OCI-LY7 (cell line): Measurements from ENCODE around the gene NRAP. TPM values are rescaled to one million over a fixed set of nuclear protein-coding genes. Genes with fewer than 3 reads are reported as not detected.

Source experiments
- BruUV-seq: library from RNA; stranded (reverse); fragments of 400-500 nt; replicated peaks from 2 replicates; lab custom pipeline; 2021; lab: Mats Ljungman, UMichigan
- CTCF ChIA-PET: fragments of 300-600 bp; sonication (Branson Sonifier 250); formaldehyde crosslinking; loops from one replicate; lab custom pipeline; 2022; ENCODE audit warnings: antibody characterized with exemption; ENCODE audit not compliant: unreplicated experiment; lab: Charles Lee
- POLR2A ChIA-PET: fragments of 300-600 bp; sonication (Branson Sonifier 250); formaldehyde crosslinking; loops from one replicate; lab custom pipeline; 2022; ENCODE audit warnings: antibody characterized with exemption; lab: Charles Lee
- DNase-seq: peaks from one replicate; pipeline ENCODE4 v3.0.0-alpha.2; 2015; ENCODE audit warnings: low spot score
- H2AFZ ChIP-seq: fragments of 200-600 bp; sonication (generic), shearing (Covaris generic); 2 replicates; pipeline ENCODE4 v1.6.1; 2014; ENCODE audit warnings: mild to moderate bottlenecking, antibody characterized with exemption, low read length, moderate library complexity
- H3K27ac ChIP-seq: fragments of 200-600 bp; sonication (generic); 2 replicates; pipeline ENCODE4 v1.5.1; 2014; ENCODE audit warnings: mixed run types, low read depth, mild to moderate bottlenecking, moderate library complexity, low read length, inconsistent platforms; ENCODE audit not compliant: poor library complexity, severe bottlenecking
- H3K36me3 ChIP-seq: fragments of 200-600 bp; sonication (generic); 2 replicates; pipeline ENCODE4 v1.6.1; 2014; ENCODE audit warnings: mild to moderate bottlenecking, antibody characterized with exemption, low read length, moderate library complexity, mixed read lengths; ENCODE audit not compliant: insufficient read depth
- H3K4me1 ChIP-seq: fragments of 200-600 bp; sonication (generic); 2 replicates; pipeline ENCODE4 v1.5.1; 2014; ENCODE audit warnings: mild to moderate bottlenecking, low read length; ENCODE audit not compliant: insufficient read depth, poor library complexity, severe bottlenecking
- H3K4me2 ChIP-seq: fragments of 200-600 bp; sonication (generic); 2 replicates; pipeline ENCODE4 v1.6.1; 2014; ENCODE audit warnings: mild to moderate bottlenecking, low read length
- H3K4me3 ChIP-seq: fragments of 200-600 bp; sonication (generic); 2 replicates; pipeline ENCODE4 v1.5.1; 2014; ENCODE audit warnings: mild to moderate bottlenecking, low read depth, low read length; ENCODE audit not compliant: poor library complexity, severe bottlenecking
- H3K79me2 ChIP-seq: fragments of 200-600 bp; sonication (generic); 2 replicates; pipeline ENCODE4 v1.6.1; 2016; ENCODE audit warnings: low read depth, mild to moderate bottlenecking, low read length, moderate library complexity, mixed read lengths; ENCODE audit not compliant: insufficient read depth
- H3K9me2 ChIP-seq: fragments of 200-600 bp; sonication (generic); 2 replicates; pipeline ENCODE4 v1.6.1; 2016; ENCODE audit warnings: mild to moderate bottlenecking, low read length, mixed read lengths; ENCODE audit not compliant: insufficient read depth
- H3K9me3 ChIP-seq: fragments of 200-600 bp; sonication (generic); 2 replicates; pipeline ENCODE4 v1.6.1; 2014; ENCODE audit warnings: mild to moderate bottlenecking, mixed run types, low read length, mixed read lengths
- H4K20me1 ChIP-seq: fragments of 200-600 bp; sonication (generic); 2 replicates; pipeline ENCODE4 v1.6.1; 2014; ENCODE audit warnings: mild to moderate bottlenecking, antibody characterized with exemption, low read length, moderate library complexity, mixed read lengths; ENCODE audit not compliant: insufficient read depth
- EZH2phosphoT487 ChIP-seq: fragments of 200-600 bp; sonication (generic); IDR thresholded peaks from 2 replicates; pipeline ENCODE4 v1.6.1; 2018; ENCODE audit warnings: low read depth, borderline replicate concordance, mild to moderate bottlenecking, mixed run types, antibody characterized with exemption, low read length, moderate library complexity, mixed read lengths
- intact Hi-C: fragments of 100-400 bp; cut with micrococcal nuclease; formaldehyde crosslinking; loops from one replicate; pipeline ENCODE4 v1.10.0; 2022; ENCODE audit not compliant: unreplicated experiment
- total RNA-seq, 2 experiments: library from RNA; depleted of rRNA in 1 of 2; stranded (reverse); fragments of >200 nt in 1 of 2; shearing (Covaris generic) in 1 of 2; gene quantifications; 2 replicates each; pipeline ENCODE4 v1.2.3, GENCODE V29; 2014 to 2022
- TF ChIP-seq, protein P1 (sequence below): fragments of 200-600 bp; sonication (generic); conservative IDR thresholded peaks from 2 replicates; pipeline ENCODE4 v1.5.1; 2014; ENCODE audit warnings: mild to moderate bottlenecking, antibody characterized with exemption, low read length, moderate library complexity, mixed read lengths

The NRAP gene
- total RNA-seq, 2 experiments from 2014 or later = not detected

DNA sequence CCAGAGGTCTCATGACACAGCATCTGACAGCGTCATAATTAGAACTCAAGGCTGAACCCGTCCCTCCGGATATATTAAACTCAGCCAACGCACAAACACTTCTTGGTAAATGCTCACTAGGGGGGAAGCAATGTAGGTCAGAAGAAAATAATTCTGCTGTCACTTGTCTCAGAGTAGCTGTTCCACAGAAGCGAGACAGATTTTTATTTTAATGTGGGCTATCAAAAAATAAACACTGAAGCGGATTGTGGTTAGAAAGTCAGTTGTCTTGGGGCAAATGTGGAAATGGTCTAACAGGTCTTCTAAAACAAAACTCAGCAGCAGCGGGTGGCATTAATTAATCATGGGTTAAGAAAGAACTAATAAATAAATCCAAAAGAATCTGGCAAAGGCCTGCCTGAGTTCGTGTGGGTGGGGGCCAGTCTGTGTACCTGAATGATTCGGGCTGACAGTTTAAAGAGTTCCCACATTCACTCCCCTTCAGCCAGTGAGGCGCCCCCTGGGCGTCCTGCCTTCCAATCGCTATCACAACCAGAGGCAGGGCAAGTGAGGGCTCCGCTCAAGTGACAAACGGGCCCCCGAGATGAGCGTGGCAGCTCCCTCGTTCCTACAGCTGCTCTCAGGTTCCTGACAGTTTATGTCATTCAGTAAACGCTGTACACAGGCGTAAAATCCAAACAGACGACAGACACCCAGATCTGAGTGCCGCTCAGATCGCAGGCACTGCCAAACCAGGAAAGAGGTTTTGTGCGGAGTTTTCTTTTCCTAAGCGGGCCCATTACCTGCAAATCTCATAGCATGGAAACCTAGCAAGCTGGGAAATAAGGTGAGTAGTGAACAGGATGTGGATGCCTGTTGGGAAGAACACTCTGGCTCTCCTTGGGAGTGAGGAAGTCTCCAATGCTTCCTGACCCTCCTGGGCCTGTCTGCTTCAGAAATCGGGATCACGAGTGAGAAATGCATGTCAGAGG, 52.9 kb downstream of the NRAP start:
- CTCF ChIA-PET = no interaction called here
- H3K4me3 ChIP-seq = no peak overlapping the region
- no peak overlapping the region for H3K27ac ChIP-seq
- no peaks in the 10 kb centered on the region for H3K36me3 ChIP-seq
- no peak for TF ChIP-seq EZH2phosphoT487
- TF ChIP-seq, protein P1, sequence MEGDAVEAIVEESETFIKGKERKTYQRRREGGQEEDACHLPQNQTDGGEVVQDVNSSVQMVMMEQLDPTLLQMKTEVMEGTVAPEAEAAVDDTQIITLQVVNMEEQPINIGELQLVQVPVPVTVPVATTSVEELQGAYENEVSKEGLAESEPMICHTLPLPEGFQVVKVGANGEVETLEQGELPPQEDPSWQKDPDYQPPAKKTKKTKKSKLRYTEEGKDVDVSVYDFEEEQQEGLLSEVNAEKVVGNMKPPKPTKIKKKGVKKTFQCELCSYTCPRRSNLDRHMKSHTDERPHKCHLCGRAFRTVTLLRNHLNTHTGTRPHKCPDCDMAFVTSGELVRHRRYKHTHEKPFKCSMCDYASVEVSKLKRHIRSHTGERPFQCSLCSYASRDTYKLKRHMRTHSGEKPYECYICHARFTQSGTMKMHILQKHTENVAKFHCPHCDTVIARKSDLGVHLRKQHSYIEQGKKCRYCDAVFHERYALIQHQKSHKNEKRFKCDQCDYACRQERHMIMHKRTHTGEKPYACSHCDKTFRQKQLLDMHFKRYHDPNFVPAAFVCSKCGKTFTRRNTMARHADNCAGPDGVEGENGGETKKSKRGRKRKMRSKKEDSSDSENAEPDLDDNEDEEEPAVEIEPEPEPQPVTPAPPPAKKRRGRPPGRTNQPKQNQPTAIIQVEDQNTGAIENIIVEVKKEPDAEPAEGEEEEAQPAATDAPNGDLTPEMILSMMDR = no peak
- no TSS peak for BruUV-seq
- no peak overlapping the region for H3K4me2 ChIP-seq
- H2AFZ ChIP-seq = no peak overlapping the region
- POLR2A ChIA-PET = interaction anchor here (0.7 kb wide), 1 partner anchor 1058 kb away, joined by 3 read pairs; no protein-coding TSS in a partner anchor
- no peaks in the 10 kb centered on the region for H3K79me2 ChIP-seq
- intact Hi-C loops = no loop called here
- DNase-seq = no peak
- H4K20me1 ChIP-seq = no peaks in the 10 kb centered on the region
- H3K9me2 ChIP-seq = no peaks in the 10 kb centered on the region
- no peaks in the 10 kb centered on the region for H3K9me3 ChIP-seq
- H3K4me1 ChIP-seq = no peaks in the 10 kb centered on the region

DNA sequence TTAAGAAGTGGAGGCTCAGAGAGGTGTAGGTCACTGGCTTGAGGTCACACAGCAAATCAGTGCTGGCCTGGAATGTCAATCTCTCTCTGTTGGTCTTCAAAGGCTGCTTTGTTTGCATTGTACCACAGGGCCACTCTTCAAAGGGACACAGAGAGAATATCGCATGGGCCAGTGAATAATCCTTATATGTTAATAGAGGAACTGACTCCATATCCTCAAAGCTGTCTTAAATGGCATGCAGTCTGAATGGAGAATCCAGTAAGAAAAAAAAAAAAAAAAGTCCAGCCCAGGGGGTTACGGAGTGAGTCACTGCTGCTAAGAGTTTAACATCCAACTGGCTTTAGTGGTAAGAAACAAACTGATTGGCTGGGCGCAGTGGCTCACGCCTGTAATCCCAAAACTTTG, 54.1 kb downstream of the NRAP start:
- POLR2A ChIA-PET = no interaction called here
- Histone ChIP-seq H3K36me3 (no peaks in the 10 kb centered on the region), H4K20me1 (no peaks in the 10 kb centered on the region), H3K4me3 (no peak overlapping the region), H3K27ac (no peak overlapping the region), H2AFZ (no peak overlapping the region), H3K4me1 (no peaks in the 10 kb centered on the region), H3K79me2 (no peaks in the 10 kb centered on the region), H3K4me2 (no peak overlapping the region), H3K9me2 (no peaks in the 10 kb centered on the region), H3K9me3 (no peaks in the 10 kb centered on the region)
- TF ChIP-seq, protein P1 = no peak
- no peak for TF ChIP-seq EZH2phosphoT487
- intact Hi-C loops = no loop called here
- CTCF ChIA-PET = no interaction called here
- BruUV-seq = no TSS peak
- DNase-seq = no peak
